Fibroblast of lung (primary cell): ENCODE results near the gene FLOT1.

Source experiments
- EZH2 ChIP-seq: IDR thresholded peaks from 2 replicates; pipeline ENCODE4 v1.5.1; 2012; ENCODE audit warnings: low read length, control low read depth, mild to moderate bottlenecking; ENCODE audit errors: missing control alignments
- TF ChIP-seq, protein P1 (sequence below), 2 donors: IDR thresholded peaks in 1 of 2; conservative IDR thresholded peaks in 1 of 2; 1 replicate in 1 of 2; 2 replicates in 1 of 2; pipeline ENCODE4 v1.5.1; 2011 to 2012; ENCODE audit warnings: low read length in 2 of 2, control low read depth in 1 of 2, inconsistent platforms in 1 of 2, low read depth in 1 of 2, mild to moderate bottlenecking in 1 of 2

DNA sequence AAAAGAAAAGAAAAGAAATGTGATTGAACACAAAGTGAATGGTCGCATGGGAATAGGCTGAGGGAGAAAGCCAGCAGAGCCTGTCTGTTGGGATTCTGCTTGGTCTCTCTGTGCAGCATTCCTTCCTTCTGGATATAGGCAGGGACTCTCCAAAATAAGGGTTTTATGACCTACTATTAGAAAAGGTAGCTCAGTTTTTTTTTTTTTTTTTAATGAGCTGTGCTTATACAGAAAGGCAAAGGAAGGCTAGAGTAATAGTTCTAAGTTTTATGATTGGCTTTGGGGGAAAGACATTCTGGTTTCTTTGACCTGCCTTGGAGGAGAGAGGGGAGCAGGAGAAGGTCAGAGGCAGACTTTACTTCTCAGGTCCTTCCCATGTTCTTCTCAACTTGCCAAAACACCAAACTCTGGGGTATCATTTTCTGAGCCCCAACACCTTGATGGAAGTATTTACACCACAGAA, 20.7 kb upstream of the FLOT1 start:
- TF ChIP-seq EZH2: no peak
- TF ChIP-seq, protein P1, sequence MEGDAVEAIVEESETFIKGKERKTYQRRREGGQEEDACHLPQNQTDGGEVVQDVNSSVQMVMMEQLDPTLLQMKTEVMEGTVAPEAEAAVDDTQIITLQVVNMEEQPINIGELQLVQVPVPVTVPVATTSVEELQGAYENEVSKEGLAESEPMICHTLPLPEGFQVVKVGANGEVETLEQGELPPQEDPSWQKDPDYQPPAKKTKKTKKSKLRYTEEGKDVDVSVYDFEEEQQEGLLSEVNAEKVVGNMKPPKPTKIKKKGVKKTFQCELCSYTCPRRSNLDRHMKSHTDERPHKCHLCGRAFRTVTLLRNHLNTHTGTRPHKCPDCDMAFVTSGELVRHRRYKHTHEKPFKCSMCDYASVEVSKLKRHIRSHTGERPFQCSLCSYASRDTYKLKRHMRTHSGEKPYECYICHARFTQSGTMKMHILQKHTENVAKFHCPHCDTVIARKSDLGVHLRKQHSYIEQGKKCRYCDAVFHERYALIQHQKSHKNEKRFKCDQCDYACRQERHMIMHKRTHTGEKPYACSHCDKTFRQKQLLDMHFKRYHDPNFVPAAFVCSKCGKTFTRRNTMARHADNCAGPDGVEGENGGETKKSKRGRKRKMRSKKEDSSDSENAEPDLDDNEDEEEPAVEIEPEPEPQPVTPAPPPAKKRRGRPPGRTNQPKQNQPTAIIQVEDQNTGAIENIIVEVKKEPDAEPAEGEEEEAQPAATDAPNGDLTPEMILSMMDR (conservative IDR thresholded peaks at IDR 0.05 in 1 of 2, IDR thresholded peaks at IDR 0.05 in 1 of 2; ENCODE audit: low read depth in 1 of 2, low read length in 2 of 2): no peak
